NCI-H2196 treated with DMSO at 0.1 percent for 48 hours (cell line): Measurements from ENCODE around the gene ENDOU.

Experiments used
- DNase-seq: peaks from one replicate; lab custom pipeline; 2025; ENCODE audit not compliant: unreplicated experiment; lab: John Stamatoyannopoulos, UW

The ENDOU gene

GRCh38 chr12:47722941-47723631 lies 2.2 kb downstream of the ENDOU start:
- no peak for DNase-seq

- DNase-seq: no peak
These were observed 3.0 kb downstream of the ENDOU start for GRCh38 chr12:47722136-47722834.

- DNase-seq: no peak
These were observed 3.8 kb downstream of the ENDOU start for GRCh38 chr12:47721431-47721973.

- DNase-seq: no peak
These were observed 6.8 kb downstream of the ENDOU start for GRCh38 chr12:47718531-47718930.

GRCh38 chr12:47717443-47718193 lies 7.7 kb downstream of the ENDOU start:
- DNase-seq: peak; percentile 74

GRCh38 chr12:47717046-47717442 lies 8.2 kb downstream of the ENDOU start:
- DNase-seq: no peak

- no peak for DNase-seq
These were observed 9.3 kb downstream of the ENDOU start for GRCh38 chr12:47715877-47716548.

- peak; percentile 50 for DNase-seq
These were observed 9.9 kb downstream of the ENDOU start for GRCh38 chr12:47715393-47715876.

GRCh38 chr12:47714826-47715386 lies 10.4 kb downstream of the ENDOU start:
- DNase-seq: no peak

- DNase-seq: no peak
These were observed 13.1 kb downstream of the ENDOU start for GRCh38 chr12:47712171-47712570.

GRCh38 chr12:47711448-47711847 lies 13.8 kb downstream of the ENDOU start:
- DNase-seq: no peak

GRCh38 chr12:47710278-47710677 lies 15.0 kb downstream of the ENDOU start:
- no peak for DNase-seq

- DNase-seq: no peak
These were observed 15.6 kb downstream of the ENDOU start for GRCh38 chr12:47709671-47710070.

GRCh38 chr12:47709237-47709636 lies 16.1 kb downstream of the ENDOU start:
- no peak for DNase-seq

GRCh38 chr12:47707905-47708543 lies 17.3 kb downstream of the ENDOU start:
- DNase-seq: no peak

- no peak for DNase-seq
These were observed 17.9 kb downstream of the ENDOU start for GRCh38 chr12:47707355-47707754.

GRCh38 chr12:47705566-47706425 lies 19.5 kb downstream of the ENDOU start, which contains the start of gene RPAP3:
RPAP3 (minus strand) TSS chr12:47706030; CDS start chr12:47702840, 3,190 bp downstream.
- DNase-seq: peak; percentile 81

GRCh38 chr12:47705229-47705565 lies 20.1 kb downstream of the ENDOU start:
- DNase-seq: no peak

- DNase-seq: no peak
These were observed 20.6 kb downstream of the ENDOU start for GRCh38 chr12:47704719-47705118.
